Measurements from ENCODE around the gene ZEB1.

The ZEB1 gene

DNA sequence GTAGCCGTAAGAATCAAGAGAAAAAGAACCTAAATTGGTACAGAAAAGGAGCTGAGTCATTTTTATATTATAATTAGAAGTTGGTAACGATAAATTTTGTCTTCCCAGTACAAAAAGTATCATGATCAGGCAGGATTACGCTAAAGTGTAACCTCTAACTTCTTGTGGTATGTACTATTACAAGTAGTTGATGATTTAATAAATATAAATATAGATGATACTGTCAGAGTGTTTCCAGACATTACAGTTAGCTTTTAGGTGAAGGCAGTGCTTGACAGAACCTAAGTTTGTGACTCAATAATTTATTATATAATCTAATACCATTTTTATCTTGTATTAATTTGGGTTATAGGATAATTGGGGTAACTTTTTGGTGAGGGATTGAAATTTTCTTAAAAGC is 53.4 kb downstream of the ZEB1 start:
- TF ChIP-seq, protein P1, sequence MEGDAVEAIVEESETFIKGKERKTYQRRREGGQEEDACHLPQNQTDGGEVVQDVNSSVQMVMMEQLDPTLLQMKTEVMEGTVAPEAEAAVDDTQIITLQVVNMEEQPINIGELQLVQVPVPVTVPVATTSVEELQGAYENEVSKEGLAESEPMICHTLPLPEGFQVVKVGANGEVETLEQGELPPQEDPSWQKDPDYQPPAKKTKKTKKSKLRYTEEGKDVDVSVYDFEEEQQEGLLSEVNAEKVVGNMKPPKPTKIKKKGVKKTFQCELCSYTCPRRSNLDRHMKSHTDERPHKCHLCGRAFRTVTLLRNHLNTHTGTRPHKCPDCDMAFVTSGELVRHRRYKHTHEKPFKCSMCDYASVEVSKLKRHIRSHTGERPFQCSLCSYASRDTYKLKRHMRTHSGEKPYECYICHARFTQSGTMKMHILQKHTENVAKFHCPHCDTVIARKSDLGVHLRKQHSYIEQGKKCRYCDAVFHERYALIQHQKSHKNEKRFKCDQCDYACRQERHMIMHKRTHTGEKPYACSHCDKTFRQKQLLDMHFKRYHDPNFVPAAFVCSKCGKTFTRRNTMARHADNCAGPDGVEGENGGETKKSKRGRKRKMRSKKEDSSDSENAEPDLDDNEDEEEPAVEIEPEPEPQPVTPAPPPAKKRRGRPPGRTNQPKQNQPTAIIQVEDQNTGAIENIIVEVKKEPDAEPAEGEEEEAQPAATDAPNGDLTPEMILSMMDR (IDR thresholded peaks at IDR 0.05; ENCODE audit: control extremely low read depth, extremely low read depth, low read depth, missing control alignments): no peak
- CTCF ChIA-PET: interaction anchor here (2.7 kb wide), 1 partner anchor 19 kb away, joined by 8 read pairs; no protein-coding TSS in a partner anchor
- DNase-seq (ENCODE audit: extremely low spot score): no peak
- POLR2A ChIA-PET: no interaction called here

DNA sequence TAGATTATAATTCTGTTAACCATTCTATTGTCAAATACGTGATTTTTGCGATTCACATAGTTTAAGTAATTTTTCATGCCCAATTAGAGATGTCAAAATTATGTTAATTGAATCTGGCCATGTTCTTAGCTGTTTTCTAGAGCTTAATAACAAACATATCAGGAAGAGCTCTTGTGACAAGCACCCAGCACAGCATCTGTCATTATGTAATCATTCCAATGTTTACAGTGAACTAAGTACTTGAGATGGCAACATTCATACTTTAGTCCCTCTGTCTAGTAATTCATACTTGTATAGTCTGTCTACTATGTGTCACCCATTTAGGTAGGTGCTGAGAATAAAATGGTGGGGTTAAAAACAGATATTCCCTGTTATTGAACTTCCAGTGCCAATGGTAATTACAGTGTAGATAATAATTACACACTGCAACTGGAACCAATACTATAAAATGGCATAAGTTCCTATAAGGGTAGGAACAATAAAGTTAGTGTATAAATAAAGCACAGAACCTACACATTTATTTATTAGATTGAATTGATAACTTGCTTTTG is 55.2 kb downstream of the ZEB1 start:
- CTCF ChIA-PET: interaction anchor here (1.9 kb wide), 1 partner anchor 21 kb away, joined by 5 read pairs; no protein-coding TSS in a partner anchor
- POLR2A ChIA-PET: no interaction called here
- TF ChIP-seq, protein P1 (IDR thresholded peaks at IDR 0.05; ENCODE audit: control extremely low read depth, extremely low read depth, low read depth, missing control alignments): no peak
- no peak for DNase-seq (ENCODE audit: extremely low spot score)

DNA sequence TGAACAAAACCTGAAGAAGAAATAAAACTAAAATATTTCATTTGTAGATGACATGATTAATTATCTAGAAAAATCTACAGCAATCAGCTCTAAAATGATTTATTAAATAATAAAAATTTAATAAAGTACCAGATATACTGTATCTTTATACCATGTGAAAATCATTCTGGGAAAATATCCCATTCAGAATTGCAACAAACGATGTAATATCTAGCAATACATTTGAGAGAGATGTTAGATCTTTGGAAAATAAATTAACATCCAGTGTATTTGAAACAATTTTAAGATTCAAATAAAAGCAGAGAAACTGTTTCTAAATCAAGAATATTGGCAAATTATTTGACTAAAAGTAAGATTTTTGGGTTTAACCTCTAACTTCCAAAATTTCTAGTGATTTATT is 62.2 kb downstream of the ZEB1 start:
- ChIA-PET CTCF (interaction anchor here (1.9 kb wide), 1 partner anchor 10 kb away, joined by 4 read pairs; no protein-coding TSS in a partner anchor), POLR2A (no interaction called here)
- TF ChIP-seq, protein P1 (IDR thresholded peaks at IDR 0.05; ENCODE audit: control extremely low read depth, extremely low read depth, low read depth, missing control alignments): no peak
- DNase-seq (ENCODE audit: extremely low spot score): no peak

DNA sequence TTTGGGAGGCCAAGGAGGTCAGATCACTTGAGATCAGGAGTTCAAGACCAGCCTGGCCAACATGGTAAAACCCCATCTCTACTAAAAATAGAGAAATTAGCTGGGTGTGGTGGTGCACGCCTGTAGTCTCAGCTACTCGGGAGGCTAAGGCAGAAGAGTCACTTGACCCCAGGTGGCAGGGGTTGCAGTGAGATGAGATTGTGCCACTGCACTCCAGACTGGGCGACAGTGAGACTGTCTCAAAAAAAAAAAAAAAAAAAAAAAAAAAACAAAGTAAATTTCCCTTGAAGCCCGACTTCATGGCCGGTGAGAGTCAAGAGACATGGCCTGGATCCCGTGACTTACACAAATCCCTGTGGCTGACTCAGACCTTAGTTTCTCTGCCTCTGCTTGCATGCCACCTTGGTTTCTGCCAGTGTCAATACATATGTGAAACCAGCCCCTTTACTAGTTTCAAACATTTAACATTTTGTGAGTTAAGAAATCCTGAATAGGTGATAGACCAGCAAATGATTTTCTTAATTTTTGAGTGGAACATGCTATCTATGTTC is 62.8 kb downstream of the ZEB1 start:
- ChIA-PET POLR2A (no interaction called here), CTCF (interaction anchor here (1.4 to 1.9 kb wide), 2 partner anchors 10 to 16 kb away, joined by 3 to 4 read pairs; no protein-coding TSS in a partner anchor)
- TF ChIP-seq, protein P1 (IDR thresholded peaks at IDR 0.05; ENCODE audit: control extremely low read depth, extremely low read depth, low read depth, missing control alignments): no peak
- no peak for DNase-seq (ENCODE audit: extremely low spot score)

DNA sequence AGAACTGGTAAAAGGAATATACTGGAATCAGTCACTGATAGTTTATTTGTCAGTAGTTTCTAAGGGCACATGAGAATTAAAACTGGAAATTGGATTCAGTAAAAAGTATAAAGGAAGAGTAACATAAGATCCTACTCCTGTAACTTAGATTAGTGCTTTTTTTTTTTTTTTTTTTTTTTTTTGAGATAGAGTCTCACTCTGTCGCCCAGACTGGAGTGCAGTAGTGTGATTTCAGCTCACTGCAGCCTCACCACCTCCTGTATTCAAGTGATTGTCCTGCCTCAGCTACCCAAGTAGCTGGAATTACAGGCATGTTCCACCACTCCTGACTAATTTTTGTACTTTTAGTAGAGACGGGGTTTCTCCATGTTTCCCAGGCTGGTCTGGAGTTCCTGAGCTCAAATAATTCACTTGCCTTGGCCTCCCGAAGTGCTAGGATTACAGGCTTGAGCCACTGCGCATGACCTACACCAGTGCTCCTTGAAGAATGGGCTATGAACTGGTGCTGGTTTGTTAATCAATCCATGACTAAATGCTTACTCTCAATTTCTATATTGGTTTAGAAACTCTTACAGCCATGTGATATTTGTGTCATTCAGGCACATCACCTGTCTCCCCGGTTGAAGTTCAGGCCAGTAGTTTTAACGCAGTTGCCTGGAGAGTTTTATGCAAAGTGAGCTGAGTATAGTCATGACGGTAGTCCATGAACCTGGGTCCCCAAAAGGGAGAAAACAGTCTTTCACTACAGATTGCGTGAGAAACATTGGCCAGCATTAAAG is 65.0 kb downstream of the ZEB1 start:
- TF ChIP-seq, protein P1 (IDR thresholded peaks at IDR 0.05; ENCODE audit: control extremely low read depth, extremely low read depth, low read depth, missing control alignments): no peak
- peak; percentile 66 for DNase-seq (ENCODE audit: extremely low spot score)
- ChIA-PET POLR2A (interaction anchor here (0.6 to 1.4 kb wide), 4 partner anchors 9 to 321 kb away, joined by 3 to 8 read pairs (median 5); partner anchors contain the start of gene ZEB1), CTCF (interaction anchor here (1.0 to 1.7 kb wide), 6 partner anchors 9 to 352 kb away, joined by 3 to 5 read pairs (median 3); partner anchors contain the start of gene ZNF438)

DNA sequence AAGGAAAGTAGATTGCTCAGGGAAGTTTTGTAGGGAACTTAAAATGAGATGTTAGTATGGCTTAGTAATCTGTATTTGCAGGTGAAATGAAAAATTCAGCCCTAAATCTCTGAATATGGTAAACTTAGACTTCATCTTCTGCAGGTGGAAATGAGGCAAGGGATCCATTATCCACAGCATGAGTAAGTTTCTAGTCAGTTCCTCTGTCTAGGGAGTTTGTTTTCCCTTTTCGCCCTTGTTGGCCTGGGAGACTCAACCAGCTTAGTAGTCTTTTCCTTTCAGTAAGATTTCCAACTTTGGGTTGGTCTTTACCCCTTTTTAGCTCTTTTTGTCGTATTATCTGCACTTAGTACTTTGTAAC is 65.6 kb downstream of the ZEB1 start:
- ChIA-PET POLR2A (interaction anchor here (1.0 to 1.4 kb wide), 2 partner anchors 8 to 66 kb away, joined by 3 to 7 read pairs; partner anchors contain the start of gene ZEB1), CTCF (interaction anchor here (1.0 to 1.7 kb wide), 6 partner anchors 9 to 353 kb away, joined by 3 to 5 read pairs (median 3); partner anchors contain the start of gene ZNF438)
- no peak for DNase-seq (ENCODE audit: extremely low spot score)
- TF ChIP-seq, protein P1 (IDR thresholded peaks at IDR 0.05; ENCODE audit: control extremely low read depth, extremely low read depth, low read depth, missing control alignments): no peak
